HG03159 (cell line): ENCODE results near the gene NOL6.
"Not testable (repeated sequence)": the region's sequence is repeated elsewhere in the genome, so short reads cannot be mapped to it uniquely, and the experiment has no call there.

Experiments used
- ATAC-seq: cut with Tn5 transposase; IDR thresholded peaks from one replicate; pipeline ENCODE4 v1.9.1; 2021; ENCODE audit warnings: mild to moderate bottlenecking, moderate library complexity; ENCODE audit not compliant: unreplicated experiment

The NOL6 gene

DNA sequence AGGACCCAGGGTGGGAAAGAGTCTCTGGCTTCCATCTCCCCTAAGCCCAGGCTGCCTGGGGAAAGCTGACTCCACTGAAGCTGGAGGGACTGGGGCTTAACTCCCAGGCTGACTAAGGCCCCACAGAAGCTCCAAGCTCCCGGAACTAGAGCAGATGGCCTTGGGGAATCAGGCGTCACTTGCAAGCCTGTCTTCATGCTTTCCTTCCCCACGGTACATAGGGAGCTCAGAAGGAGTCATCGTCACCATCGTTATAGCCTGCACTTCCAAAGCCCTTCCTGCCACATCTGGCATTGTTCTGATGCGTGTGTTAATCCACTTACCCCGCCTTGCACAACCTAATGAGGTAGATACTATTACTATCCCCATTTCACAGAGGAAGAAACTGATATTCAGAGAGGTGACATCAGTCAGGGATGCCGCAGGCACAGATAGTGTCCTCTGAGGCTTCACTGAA is 37.9 kb downstream of the NOL6 start:
- no peak for ATAC-seq

DNA sequence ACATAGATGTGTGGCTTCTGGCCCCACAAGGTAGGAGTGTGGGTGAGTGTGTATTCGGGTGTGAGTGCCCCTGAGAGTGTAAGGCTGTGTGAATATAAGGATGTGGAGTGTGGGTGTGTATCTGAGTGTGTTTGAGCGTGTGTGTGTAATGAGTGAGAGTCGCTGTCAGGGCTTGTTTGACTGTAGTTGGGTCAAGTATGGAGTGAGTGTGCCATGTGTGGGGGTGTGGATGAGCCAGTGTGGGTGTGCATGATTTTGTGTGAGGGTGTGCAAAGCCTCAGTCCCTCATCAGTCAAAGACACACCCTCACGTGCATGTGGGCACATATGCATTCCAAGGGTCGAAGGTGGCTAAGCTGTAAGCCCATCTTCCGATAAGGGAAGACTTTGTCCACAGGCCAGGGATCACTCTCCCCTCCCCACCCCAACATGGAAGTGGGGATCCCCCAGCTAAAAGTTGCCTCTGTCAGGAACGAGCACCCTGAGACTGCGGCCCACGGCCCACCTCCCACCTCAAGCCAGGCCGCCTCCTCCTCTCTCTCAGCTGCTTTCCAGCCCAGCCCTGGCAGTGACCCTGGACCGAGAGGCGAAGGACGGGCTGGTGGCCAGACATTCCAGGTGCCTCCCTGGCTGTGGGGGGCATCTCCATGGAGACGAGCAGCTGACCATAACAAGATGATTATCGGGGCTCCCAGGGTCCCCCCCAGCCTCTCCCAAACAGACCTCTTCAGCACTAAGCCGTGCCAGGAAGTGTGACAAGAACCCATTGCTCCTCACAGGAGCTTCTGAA is 39.2 kb downstream of the NOL6 start:
- no peak for ATAC-seq

DNA sequence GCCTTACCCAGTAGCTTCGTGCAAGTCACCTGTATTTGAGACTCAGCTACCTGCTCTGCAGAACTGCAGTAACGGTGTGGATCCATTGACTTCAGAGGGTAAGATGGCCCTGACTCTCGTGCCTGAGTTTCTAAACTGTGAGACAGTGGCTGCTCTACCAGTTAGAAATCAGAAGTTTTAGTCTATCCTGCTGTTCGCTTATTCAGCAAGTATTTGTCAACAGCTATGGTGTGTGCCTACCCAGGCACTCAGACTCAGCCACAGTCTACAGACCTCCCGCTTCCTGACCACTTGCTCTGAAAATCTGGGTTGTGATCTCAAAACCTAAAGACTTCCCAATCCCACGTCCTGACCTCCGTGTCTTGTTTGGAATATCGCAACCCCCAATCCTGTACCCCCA is 39.9 kb downstream of the NOL6 start:
- ATAC-seq = no peak

DNA sequence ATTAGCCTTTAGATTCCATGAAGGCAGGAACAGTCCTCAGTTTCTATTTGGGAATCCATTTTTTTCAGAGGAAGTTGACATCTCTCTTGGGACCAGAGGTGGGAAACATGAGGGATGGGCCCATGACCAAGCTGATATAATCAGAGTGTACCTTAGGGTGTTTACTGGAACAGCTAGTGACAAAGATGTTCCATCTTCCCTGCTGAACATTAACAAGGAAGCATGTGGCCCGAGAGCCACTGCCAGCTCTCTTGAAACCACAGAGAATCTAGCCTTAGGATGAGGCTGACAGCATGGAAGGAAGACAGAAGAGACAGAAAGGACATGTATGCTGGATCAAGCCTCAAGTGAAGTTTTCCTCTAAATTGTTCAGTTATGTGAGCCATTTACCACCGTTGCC is 42.3 kb downstream of the NOL6 start:
- ATAC-seq = no peak

DNA sequence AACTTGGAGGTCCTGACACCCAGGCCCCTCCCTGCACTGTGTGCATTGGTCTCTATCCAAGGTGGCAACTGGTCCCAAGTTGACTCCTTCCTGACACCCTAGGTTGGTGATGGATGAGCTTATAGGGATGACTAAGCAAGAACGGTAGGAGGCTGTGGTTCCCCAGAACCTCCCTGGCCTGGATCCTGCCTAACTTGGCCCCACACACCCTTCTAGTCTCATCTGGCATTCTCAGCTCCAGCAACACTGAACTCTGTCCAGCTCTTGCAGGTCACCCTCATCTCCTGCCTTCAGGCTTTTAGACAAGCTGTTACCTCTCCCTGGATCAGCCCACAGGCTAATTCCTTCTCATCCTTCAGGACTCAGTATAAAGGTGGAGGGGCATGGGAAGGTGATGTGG is 42.8 kb downstream of the NOL6 start:
- ATAC-seq = no peak

DNA sequence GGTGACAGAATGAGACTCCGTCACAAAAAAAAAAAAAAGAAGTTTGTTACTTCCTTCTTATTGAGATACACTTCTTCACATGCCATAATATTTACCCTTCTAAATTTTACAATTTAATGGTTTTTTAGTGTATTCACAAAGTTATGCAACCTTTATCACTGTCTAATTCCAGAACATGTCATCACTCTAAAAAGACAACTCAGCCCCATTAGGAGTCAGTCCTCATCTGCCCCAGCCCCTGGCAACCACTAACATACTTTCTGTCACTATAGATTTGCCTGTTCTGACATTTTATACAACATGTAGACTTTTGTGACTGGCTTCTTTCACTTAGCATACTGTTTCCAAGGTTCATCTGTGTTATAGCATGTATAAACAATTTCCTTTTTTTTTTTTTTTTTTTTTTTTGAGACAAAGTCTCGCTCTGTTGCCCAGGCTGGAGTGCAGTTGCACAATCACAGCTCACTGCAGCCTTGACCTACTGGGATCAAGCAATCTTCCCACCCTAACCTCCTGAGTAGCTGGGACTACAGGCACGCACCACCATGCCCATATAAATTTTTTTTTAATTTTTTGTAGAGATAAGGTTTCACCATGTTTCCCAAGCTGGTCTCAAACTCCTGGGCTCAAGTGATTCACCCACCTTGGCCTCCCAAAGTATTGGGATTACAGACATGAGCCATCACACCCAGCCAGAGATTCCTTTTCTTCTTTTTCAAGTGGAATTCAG is 44.3 kb downstream of the NOL6 start:
- no peak for ATAC-seq

DNA sequence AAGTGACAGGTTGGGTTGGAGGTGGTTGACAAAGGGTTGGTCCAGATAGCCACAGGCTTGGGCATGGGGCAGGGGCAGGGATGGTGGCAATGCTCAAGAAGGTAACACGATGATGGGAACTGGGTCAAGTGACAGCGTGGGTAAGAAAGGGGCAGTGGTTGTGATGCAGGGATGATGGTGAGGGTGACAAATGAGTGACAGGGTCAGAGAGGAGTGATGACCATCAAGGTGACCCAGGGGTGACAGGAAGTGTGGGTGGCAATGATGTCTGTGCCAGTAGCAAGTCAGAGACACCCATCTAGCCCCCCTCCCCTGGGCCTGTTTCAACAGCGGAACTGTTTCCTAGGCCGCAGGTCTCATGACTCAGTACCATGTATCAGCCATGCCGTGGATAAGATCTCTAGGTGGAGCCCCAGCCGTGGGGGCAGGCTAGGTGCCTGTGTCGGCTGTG is 46.9 kb downstream of the NOL6 start:
- ATAC-seq = no peak

DNA sequence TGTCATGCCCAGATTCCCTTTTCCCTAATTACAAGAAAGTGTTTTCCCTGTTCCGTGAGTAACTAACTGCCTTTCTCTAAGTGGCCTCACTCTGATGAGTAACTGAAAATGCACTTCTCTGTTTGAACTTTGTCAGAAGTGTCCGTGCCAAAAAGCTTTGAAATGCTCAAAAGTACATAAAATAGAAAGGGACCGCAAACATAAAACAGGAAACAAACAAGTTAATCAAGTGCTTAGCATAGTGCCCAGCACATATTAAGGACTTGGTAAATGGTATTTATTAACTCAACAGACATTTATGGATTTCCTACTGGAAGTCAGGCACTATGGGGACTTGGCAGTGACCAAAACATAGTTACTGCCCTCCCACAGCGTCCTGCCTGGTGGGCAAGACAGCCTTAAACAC is 48.6 kb downstream of the NOL6 start:
- ATAC-seq = no peak

DNA sequence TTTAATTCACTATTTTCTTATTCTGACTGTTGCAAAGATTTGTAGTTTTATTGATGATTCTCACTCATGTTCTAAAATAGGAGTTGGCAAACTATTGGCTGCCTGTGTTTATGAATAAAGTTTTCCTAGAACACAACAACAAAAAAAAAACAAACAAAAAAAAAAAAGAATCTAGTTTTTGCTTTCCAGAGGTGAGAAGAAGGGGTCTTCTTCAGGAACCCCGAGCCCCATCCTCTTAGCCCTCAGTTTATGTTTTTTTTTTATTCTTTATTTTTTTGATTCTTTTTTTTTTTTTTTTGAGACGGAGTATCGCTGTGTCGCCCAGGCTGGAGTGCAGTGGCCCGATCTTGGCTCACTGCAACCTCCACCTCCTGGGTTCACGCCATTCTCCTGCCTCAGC is 49.2 kb downstream of the NOL6 start:
- ATAC-seq = not testable (repeated sequence)

DNA sequence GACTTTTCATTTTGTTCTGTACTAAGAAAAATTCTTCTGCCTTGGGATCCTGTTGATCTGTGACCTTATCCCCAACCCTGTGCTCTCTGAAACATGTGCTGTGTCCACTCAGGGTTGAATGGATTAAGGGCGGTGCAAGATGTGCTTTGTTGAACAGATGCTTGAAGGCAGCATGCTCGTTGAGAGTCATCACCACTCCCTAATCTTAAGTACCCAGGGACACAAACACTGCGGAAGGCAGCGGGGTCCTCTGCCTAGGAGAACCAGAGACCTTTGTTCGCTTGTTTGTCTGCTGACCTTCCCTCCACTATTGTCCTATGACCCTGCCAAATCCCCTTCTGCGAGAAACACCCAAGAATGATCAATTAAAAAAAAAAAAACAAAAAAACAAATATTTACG is 49.7 kb downstream of the NOL6 start:
- ATAC-seq = not testable (repeated sequence)

DNA sequence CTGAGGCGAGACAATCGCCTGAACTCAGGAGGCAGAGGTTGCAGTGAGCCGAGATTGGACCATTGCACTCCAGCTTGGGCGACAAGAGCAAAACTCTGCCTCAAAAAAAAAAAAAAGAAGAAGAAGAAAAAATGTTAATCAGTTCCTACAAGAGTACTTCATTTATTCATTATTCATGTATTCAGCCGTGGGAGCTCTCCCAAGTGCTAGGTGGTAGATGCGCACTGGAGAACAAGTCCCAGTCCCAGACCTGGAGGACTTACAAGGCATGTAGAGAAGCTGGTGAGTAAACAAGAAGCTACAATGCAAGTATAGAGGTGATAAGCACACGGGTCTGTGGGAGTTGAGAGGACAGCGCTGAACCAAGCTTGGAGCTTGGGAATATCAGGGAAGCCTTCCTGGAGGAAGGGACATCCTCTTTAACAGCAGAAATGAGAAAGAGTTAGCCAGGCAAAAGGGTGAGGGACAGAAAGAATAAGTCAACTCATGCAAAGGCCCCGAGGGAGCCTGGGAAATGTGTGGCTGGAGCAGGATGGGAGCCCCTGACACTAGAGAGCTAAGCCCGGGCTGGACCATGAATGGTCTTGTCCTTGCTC is 53.9 kb downstream of the NOL6 start:
- no peak for ATAC-seq

DNA sequence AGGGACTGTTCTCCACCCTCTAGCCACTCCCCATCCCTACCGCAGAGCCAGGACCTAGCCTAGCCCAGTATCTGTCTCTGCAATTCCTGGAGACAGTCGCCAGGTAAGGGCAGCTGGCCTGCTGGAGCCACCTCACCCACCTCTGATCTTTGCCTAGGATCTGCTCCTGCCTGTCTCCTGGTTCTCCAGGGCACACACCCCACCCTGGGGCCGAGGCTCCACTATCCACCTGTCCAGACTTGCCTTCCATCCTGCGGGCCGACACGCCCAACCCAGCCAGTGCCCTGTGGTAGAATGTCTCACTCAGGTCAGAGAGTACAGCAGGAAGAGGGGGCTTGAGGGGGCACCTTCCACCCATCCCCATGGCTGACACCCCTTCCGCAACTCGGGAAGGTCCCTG is 55.6 kb downstream of the NOL6 start:
- no peak for ATAC-seq

DNA sequence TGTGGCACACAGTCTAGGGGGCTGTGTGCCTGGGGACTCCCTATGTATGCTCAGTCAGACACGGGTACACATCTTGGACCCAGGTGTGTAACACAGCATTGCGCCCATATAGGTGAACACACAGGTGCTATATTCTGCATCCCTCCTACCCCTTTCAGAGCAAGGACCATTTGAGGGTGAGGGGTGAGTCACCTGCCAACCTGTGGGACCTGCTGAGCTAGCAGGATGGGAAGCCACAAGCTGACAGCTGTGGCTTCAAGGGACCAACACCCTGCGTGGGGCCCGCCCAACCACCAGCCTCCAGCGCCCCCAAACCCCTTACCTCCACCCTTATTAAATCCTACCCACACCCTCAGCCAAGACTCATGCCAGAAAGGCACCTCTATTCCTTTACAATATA is 56.7 kb downstream of the NOL6 start:
- no peak for ATAC-seq

DNA sequence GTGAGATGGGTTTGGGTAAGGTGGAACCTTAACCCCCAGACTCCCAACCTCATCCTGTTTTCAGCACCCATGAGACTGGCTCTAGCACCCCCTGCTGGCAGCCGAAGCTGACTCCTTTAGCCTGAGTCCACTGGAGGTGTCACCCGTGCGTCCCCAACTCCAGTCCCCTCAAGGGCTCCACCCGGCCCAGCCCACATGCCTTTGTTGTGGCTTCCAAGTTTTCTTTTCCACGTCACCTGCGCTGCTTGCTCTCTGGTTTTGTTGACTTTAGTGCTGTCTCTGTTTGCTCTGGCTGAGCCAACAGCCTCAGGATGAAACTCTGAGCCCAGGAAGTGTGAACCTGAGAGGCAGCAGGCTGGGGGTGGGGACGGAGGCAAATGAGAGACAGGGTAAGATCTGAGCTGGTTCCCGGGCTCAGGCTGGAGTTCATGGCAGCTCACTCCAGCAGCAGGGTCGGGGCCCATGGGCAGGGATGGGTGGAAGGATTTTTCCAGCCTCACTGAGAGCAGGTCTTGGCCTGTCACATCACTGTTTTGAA is 58.2 kb downstream of the NOL6 start:
- ATAC-seq = no peak

DNA sequence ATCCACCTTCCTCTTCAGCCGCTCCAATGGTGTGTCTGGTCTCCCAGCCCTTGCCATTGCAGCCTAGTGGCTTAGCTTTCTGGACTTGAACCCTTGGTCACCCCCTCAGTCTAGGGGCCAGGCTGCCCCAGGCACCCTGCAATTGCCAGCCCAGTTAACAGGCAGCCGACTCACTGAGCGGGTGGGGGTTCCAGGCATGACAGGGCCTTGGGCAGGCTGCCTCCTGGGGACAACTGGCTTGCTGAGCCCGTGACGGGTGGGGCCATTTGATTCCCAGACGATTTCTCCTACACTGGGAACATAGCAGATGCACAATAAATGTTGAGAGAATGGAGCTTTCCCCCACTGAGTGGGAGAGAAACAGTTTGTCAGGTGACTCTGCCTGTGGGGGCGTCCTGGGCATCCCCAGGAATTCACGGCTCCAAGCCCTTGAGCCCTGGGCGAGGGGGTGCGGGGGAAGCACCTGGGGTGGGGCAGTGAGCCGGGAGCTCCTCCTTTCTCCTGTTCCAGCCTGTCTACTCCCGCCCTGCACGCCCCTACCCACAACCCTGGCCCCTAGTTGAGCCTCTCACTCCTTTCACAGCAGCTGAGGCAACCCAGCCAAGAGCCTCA is 58.7 kb downstream of the NOL6 start:
- ATAC-seq = no peak

DNA sequence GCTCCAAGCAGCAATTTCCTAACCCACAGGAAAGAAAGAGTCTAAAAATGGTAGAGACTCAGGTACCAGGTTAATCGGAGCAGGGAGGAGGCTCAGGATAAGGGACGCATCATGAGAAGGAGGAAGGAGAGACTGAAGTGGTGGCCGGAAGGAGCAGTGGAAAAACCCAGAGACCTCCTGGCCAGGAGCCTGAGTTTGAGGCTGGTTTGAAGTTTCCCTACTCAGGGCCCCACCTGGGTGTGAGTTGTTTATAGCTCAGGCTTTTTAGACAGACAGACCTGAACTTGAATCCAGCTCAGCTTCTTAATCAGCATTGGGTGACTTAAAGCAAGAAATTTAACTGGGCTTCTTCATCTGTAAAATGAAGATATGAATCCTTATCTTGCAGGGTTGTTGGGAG is 59.5 kb downstream of the NOL6 start:
- ATAC-seq = no peak
